ENCODE measurements around the gene ASB15.

ASB15 gene

DNA sequence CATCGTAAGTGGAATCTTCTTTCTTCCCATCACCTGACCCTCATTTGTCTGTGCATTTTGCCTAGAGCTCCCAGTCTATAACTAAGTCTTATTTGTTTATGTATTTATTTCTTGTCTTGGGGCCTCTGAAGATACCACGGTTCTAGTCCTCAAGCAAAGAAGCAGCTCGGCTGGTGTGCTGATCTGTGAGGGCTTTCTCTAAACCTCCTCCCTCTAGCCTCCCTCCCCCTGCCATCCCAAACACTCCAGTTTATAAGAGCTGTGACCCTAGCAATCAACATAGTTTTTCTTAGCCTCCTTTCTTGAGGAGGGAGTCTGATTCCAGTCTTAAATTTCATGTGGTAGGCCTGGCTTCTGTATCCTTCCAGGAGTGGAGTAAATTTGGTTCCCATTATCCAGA is 28.3 kb upstream of the ASB15 start:
- DNase-seq (ENCODE audit: low read depth), result no peak
- no peak overlapping the region for H3K4me3 ChIP-seq (replicated peaks; ENCODE audit: low read depth, low read length)
- TF ChIP-seq CTCF (IDR thresholded peaks at IDR 0.05; ENCODE audit: low read length, missing control alignments), result no peak

- H3K4me3 ChIP-seq (replicated peaks; ENCODE audit: low read depth, low read length), result no peak overlapping the region
- peak; percentile 21 for DNase-seq (ENCODE audit: low read depth)
- TF ChIP-seq CTCF (IDR thresholded peaks at IDR 0.05; ENCODE audit: low read length, missing control alignments), result no peak
Measured at GRCh38 chr7:123573896-123574467, 27.6 kb upstream of the ASB15 start.

- no peak for TF ChIP-seq CTCF (IDR thresholded peaks at IDR 0.05; ENCODE audit: low read length, missing control alignments)
- no peak overlapping the region for H3K4me3 ChIP-seq (replicated peaks; ENCODE audit: low read depth, low read length)
- DNase-seq (ENCODE audit: low read depth), result no peak
Measured at GRCh38 chr7:123579416-123579815, 22.2 kb upstream of the ASB15 start.

GRCh38 chr7:123580406-123581161 is 21.0 kb upstream of the ASB15 start:
- peak; percentile 99 for TF ChIP-seq CTCF (IDR thresholded peaks at IDR 0.05; ENCODE audit: low read length, missing control alignments)
- DNase-seq (ENCODE audit: low read depth), result peak; percentile 77
- H3K4me3 ChIP-seq (replicated peaks; ENCODE audit: low read depth, low read length), result no peak overlapping the region

- no peak for DNase-seq (ENCODE audit: low read depth)
- TF ChIP-seq CTCF (IDR thresholded peaks at IDR 0.05; ENCODE audit: low read length, missing control alignments), result no peak
- H3K4me3 ChIP-seq (replicated peaks; ENCODE audit: low read depth, low read length), result no peak overlapping the region
Measured at GRCh38 chr7:123581162-123581459, 20.5 kb upstream of the ASB15 start.

DNA sequence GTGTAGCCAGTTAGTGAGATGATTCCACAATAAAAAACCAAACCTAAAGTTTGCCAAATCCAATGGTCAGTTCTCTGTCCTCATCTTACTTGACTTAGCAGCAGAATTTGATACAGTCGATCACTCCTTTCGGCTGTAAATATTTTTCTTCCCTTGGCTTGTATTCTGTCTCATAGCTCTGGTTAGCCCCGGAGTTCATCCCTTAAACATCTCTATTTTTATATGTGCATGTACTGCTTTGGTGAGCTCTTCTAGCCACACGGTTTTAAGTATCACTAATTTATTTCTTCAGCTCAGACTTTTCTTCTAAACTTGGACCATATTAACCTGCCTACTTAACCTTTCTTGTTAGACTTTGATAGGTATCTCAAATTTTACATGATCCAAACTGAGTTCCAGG is 17.8 kb upstream of the ASB15 start:
- TF ChIP-seq CTCF (IDR thresholded peaks at IDR 0.05; ENCODE audit: low read length, missing control alignments), result no peak
- no peak for DNase-seq (ENCODE audit: low read depth)

GRCh38 chr7:123588376-123588775 is 13.2 kb upstream of the ASB15 start:
- no peak for DNase-seq (ENCODE audit: low read depth)
- no peak for TF ChIP-seq CTCF (IDR thresholded peaks at IDR 0.05; ENCODE audit: low read length, missing control alignments)
- no peak overlapping the region for H3K4me3 ChIP-seq (replicated peaks; ENCODE audit: low read depth, low read length)

More for the DNA sequence above, 17.8 kb upstream of the ASB15 start:
- no peak overlapping the region for H3K4me3 ChIP-seq (replicated peaks; ENCODE audit: low read depth, low read length)

Data from fibroblast of pulmonary artery (primary cell).